ENCODE data around the gene NPAS1. TPM values are rescaled to one million over a fixed set of nuclear protein-coding genes. Genes with fewer than 3 reads are reported as not detected.

NPAS1 gene
- total and polyA plus RNA-seq, 2 of the 8 experiments (the other 6 are each of a cell fraction or from before 2014, with no cell fraction given) = 9.9 to 13.9 TPM

DNA sequence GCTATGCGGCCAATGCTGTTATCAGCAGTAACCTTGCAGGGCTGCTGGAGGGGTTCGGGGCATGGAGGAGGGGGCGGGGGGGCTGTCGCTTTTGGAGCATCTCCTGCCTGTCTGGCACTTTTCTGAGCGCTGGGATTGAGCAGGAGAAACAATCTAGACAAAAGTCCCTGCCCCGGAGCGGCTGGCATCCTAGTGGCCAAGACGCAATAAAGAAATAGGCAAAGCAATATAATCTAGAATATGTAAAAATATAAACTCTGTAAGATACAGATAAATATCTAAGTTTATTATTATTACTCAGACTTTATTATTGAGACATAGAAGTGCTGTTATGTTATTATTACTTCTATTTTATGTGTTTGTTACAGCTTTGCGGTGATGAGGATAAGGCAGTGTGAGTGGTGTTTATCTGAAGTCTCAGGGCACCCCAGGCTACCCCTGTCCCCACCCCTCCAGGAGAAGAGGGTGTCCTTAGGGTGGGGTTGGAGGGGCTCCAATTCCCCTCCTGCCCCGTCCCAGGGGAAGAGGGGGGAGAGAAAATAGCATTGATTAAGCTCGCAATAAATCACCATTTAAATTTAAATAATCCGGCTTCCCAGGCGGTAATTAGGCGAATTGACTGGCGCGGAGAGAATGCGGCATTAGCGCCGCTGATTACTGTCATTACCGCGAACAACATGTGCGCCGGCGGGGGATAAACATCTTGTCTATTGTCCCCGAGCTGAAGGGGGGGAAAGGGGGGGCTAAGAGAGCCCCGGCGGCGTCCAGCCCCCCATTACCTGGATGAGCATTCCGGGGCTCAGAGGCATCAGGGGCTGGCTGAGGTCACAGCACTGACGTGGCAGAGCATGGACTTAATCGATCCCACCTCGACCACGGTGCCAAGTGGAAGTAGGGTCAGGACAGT, 3.2 kb downstream of the NPAS1 start:
- H2BK5ac ChIP-seq (ENCODE audit: low read depth, low read length) = no peak overlapping the region
- no peak overlapping the region for H2BK20ac ChIP-seq (ENCODE audit: low read length)
- DNase-seq (ENCODE audit: low read depth in 1 of 2, low spot score in 2 of 2) (no peak), FAIRE-seq (no peak)
- POLR2A ChIA-PET (ENCODE audit: partially characterized antibody) = interaction anchor here (0.9 to 1.5 kb wide), 7 partner anchors 9 to 221 kb away, joined by 3 to 4 read pairs (median 3); partner anchors contain the start of gene TMEM160
- H2BK120ac ChIP-seq (replicated peaks; ENCODE audit: low read depth, low read length) = no peak overlapping the region
- no peak overlapping the region for H3K56ac ChIP-seq (replicated peaks; ENCODE audit: insufficient read length, low read depth, low read length)
- H3K79me1 ChIP-seq (ENCODE audit: low read depth, low read length) = no peaks in the 10 kb centered on the region
- no peak overlapping the region for H2AK5ac ChIP-seq (ENCODE audit: low read depth, low read length)
- no peak overlapping the region; a peak in 1 of 7 replicates for H3K9ac ChIP-seq (replicated peaks in 1 of 4; ENCODE audit: extremely low read depth in 1 of 4, low read depth in 3 of 4, low read length in 3 of 4)
- H3K27ac ChIP-seq (ENCODE audit: low read depth, low read length) = no peak overlapping the region
- no peak overlapping the region for H3K4ac ChIP-seq (replicated peaks; ENCODE audit: insufficient read length, low read depth, low read length)
- H2BK15ac ChIP-seq (ENCODE audit: low read length) = no peak overlapping the region
- H4K20me1 ChIP-seq (replicated peaks in 1 of 2; ENCODE audit: control insufficient read depth in 1 of 2, insufficient read depth in 2 of 2, low read length in 2 of 2) = peaks cover 3% of the 10 kb centered on the region in 2 experiments
- H3K36me3 ChIP-seq (ENCODE audit: control insufficient read depth in 2 of 4, insufficient read depth in 4 of 4, low read length in 3 of 4) = no peaks in the 10 kb centered on the region
- H3K18ac ChIP-seq (ENCODE audit: extremely low read depth, low read length) = no peak overlapping the region
- H3K23ac ChIP-seq (ENCODE audit: insufficient read length) = no peak overlapping the region
- CTCF ChIA-PET (ENCODE audit: partially characterized antibody) = interaction anchor here (0.8 to 3.7 kb wide), 6 partner anchors 10 to 225 kb away, joined by 3 to 42 read pairs (median 5); no protein-coding TSS in a partner anchor
- H2BK12ac ChIP-seq (ENCODE audit: low read depth, low read length) = no peak overlapping the region
- peaks cover 15% of the 10 kb centered on the region; the same call in 1 of the 2 replicates for H3K23me2 ChIP-seq (ENCODE audit: low read depth, low read length)
- no peaks in the 10 kb centered on the region for H3K79me2 ChIP-seq (ENCODE audit: control insufficient read depth in 1 of 2, insufficient read depth in 2 of 2, low read length in 2 of 2)
- 26% methylated on average over 33 of the region's 33 CpGs; no CpG with 5 or more reads in 1 of the 2 experiments for WGBS, 2 experiments (ENCODE audit: extremely low coverage in 1 of 2, insufficient coverage in 1 of 2, insufficient read length in 1 of 2, insufficient replicate concordance in 2 of 2, low coverage in 1 of 2, low lambda C conversion rate in 2 of 2, missing lambda C conversion rate in 1 of 2)
- H4K8ac ChIP-seq (ENCODE audit: extremely low read depth, insufficient read depth, low read length) = no peak overlapping the region
- H3K4me3 ChIP-seq (ENCODE audit: extremely low read depth in 1 of 4, insufficient read depth in 2 of 4, low read depth in 3 of 4, low read length in 4 of 4) = peak overlapping the region in 3 of 4 experiments; percentile 24 to 51 (median 34); a peak in 5 of 8 replicates
- no peak overlapping the region for H4K91ac ChIP-seq (replicated peaks; ENCODE audit: insufficient read length, low read length)
- no peak overlapping the region for H4K5ac ChIP-seq (ENCODE audit: insufficient read length, low read depth, low read length)
- H3K9me3 ChIP-seq (ENCODE audit: insufficient read depth in 2 of 2, low read depth in 1 of 2, low read length in 1 of 2) = no peaks in the 10 kb centered on the region
- H3K14ac ChIP-seq (ENCODE audit: insufficient read length) = no peak overlapping the region
- peak overlapping the region; percentile 55 to 69 for H3K4me2 ChIP-seq (ENCODE audit: insufficient read depth in 1 of 2, low read depth in 2 of 2, low read length in 2 of 2)
- peaks cover 24 to 53% (median 50%) of the 10 kb centered on the region in 4 experiments for H3K27me3 ChIP-seq (replicated peaks in 1 of 4; ENCODE audit: control insufficient read depth in 3 of 4, extremely low read depth in 1 of 4, insufficient read depth in 3 of 4, low read length in 3 of 4)
- H3K4me1 ChIP-seq (replicated peaks in 1 of 4; ENCODE audit: control insufficient read depth in 3 of 4, insufficient read depth in 4 of 4, low read length in 3 of 4) = peaks cover 0 to 22% (median 12%) of the 10 kb centered on the region in 4 experiments; a peak in 6 of 7 replicates
- no peak overlapping the region for H2AFZ ChIP-seq (ENCODE audit: low read length)
- TF ChIP-seq POU5F1 (IDR thresholded peaks at IDR 0.05; ENCODE audit: low read depth, low read length) = no peak
- peak; percentile 32 for TF ChIP-seq EZH2 (IDR thresholded peaks at IDR 0.05; ENCODE audit: low read depth, low read length, severe bottlenecking)
- TF ChIP-seq SIN3A (conservative IDR thresholded peaks at IDR 0.05 in 1 of 2, IDR thresholded peaks at IDR 0.05 in 1 of 2; ENCODE audit: low read depth in 1 of 2, low read length in 2 of 2) = 0 out of 4 replicates have a peak, but pooled peaks of 1 of the 2 experiments have one; percentile 16
- no peak for TF ChIP-seq MAFK (IDR thresholded peaks at IDR 0.05; ENCODE audit: low read depth, low read length)
- TF ChIP-seq TEAD4 (IDR thresholded peaks at IDR 0.05; ENCODE audit: low read depth, low read length) = 0 out of 2 replicates have a peak, but pooled peaks have one; percentile 11
- peak; percentile 84 for TF ChIP-seq CREB1 (IDR thresholded peaks at IDR 0.05)
- TF ChIP-seq BCL11A (IDR thresholded peaks at IDR 0.05; ENCODE audit: low read depth in 2 of 2, low read length in 2 of 2) = no peak
- TF ChIP-seq SUZ12 (IDR thresholded peaks at IDR 0.05; ENCODE audit: low read length) = 0 out of 2 replicates have a peak, but pooled peaks have one; percentile 31
- no peak for TF ChIP-seq NANOG (IDR thresholded peaks at IDR 0.05; ENCODE audit: insufficient read depth, low read depth, low read length, poor library complexity, severe bottlenecking)
- peak; percentile 67 for TF ChIP-seq SAP30 (IDR thresholded peaks at IDR 0.05; ENCODE audit: insufficient read depth, insufficient replicate concordance, low read length)
